ENCODE results near the gene IL23A.

- no peak for TF ChIP-seq GATA3 (IDR thresholded peaks at IDR 0.05; ENCODE audit: low read depth, low read length)
- no peak for TF ChIP-seq GATA2 (IDR thresholded peaks at IDR 0.05; ENCODE audit: low read depth, low read length)
These were observed 23.4 kb upstream of the IL23A start for GRCh38 chr12:56315249-56315621.

Measured in SH-SY5Y (cell line).